ENCODE results near the gene SLC25A33.
"Not testable (repeated sequence)": the region's sequence is repeated elsewhere in the genome, so short reads cannot be mapped to it uniquely, and the experiment has no call there.

The SLC25A33 gene

DNA sequence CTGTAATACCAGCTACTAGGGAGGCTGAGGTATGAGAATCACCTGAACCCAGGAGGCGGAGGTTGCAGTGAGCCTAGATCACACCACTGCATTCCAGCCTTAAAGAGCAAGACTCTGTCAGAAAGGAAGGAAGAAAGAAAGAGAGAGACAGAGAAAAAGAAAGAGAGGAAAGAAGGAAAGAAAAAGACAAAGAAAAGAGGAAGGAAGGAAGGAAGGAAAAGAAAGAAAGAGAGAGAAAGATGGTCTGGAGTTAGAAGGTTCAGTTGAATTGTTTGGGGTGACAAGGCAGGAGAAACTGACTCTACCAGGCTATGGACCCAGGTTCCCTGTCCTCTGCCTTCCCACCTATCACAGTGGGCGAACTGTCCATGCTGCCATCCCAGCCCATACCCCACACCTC lies 84.8 kb downstream of the SLC25A33 start:
- Histone ChIP-seq H3K27me3 (replicated peaks in 2 of 5; ENCODE audit: control insufficient read depth in 4 of 5, insufficient read depth in 5 of 5, low read length in 4 of 5) (no peaks in the 10 kb centered on the region), H3K27ac (ENCODE audit: insufficient read depth in 1 of 2, low read depth in 1 of 2, low read length in 2 of 2, poor library complexity in 1 of 2, severe bottlenecking in 2 of 2) (no peak overlapping the region), H3K4me1 (ENCODE audit: control extremely low read depth in 1 of 4, control insufficient read depth in 4 of 4, insufficient read depth in 4 of 4, low read length in 3 of 4) (peaks cover 1 to 36% (median 33%) of the 10 kb centered on the region in 4 experiments), H3K9me3 (ENCODE audit: control extremely low read depth in 1 of 5, control insufficient read depth in 4 of 5, insufficient read depth in 2 of 5, low read depth in 1 of 5, low read length in 4 of 5) (no peaks in the 10 kb centered on the region), H3K36me3 (ENCODE audit: control insufficient read depth in 4 of 4, insufficient read depth in 4 of 4, low read length in 3 of 4) (no peaks in the 10 kb centered on the region), H3K4me3 (ENCODE audit: control insufficient read depth in 1 of 7, extremely low read depth in 1 of 7, insufficient read depth in 4 of 7, low read depth in 2 of 7, low read length in 6 of 7) (no peak overlapping the region)
- ChIA-PET POLR2A (no interaction called here), CTCF (interaction anchor here (0.6 to 0.7 kb wide), 2 partner anchors 26 to 29 kb away, joined by 3 to 4 read pairs; no protein-coding TSS in a partner anchor)
- no peak for DNase-seq
- WGBS (ENCODE audit: insufficient coverage) = 94% methylated on average over 2 of the region's 2 CpGs

GRCh38 chr1:9625030-9625429 lies 85.8 kb downstream of the SLC25A33 start:
- no CpG with 5 or more reads among the region's 3 CpGs for WGBS (ENCODE audit: insufficient coverage)
- H3K4me3 ChIP-seq (ENCODE audit: control insufficient read depth in 1 of 7, extremely low read depth in 1 of 7, insufficient read depth in 4 of 7, low read depth in 2 of 7, low read length in 6 of 7); H3K9me3 ChIP-seq (ENCODE audit: control extremely low read depth in 1 of 5, control insufficient read depth in 4 of 5, insufficient read depth in 2 of 5, low read depth in 1 of 5, low read length in 4 of 5); H3K36me3 ChIP-seq (ENCODE audit: control insufficient read depth in 4 of 4, insufficient read depth in 4 of 4, low read length in 3 of 4); H3K27me3 ChIP-seq (replicated peaks in 2 of 5; ENCODE audit: control insufficient read depth in 4 of 5, insufficient read depth in 5 of 5, low read length in 4 of 5); H3K27ac ChIP-seq (ENCODE audit: insufficient read depth in 1 of 2, low read depth in 1 of 2, low read length in 2 of 2, poor library complexity in 1 of 2, severe bottlenecking in 2 of 2); POLR2A ChIA-PET; DNase-seq: not testable (repeated sequence)
- CTCF ChIA-PET = interaction anchor here (7.1 to 7.2 kb wide), 2 partner anchors 28 to 62 kb away, joined by 59 to 78 read pairs; partner anchors contain the start of gene PIK3CD
- H3K4me1 ChIP-seq (ENCODE audit: control extremely low read depth in 1 of 4, control insufficient read depth in 4 of 4, insufficient read depth in 4 of 4, low read length in 3 of 4) = peaks cover 1 to 44% (median 40%) of the 10 kb centered on the region in 4 experiments

GRCh38 chr1:9626201-9626608 lies 86.9 kb downstream of the SLC25A33 start:
- peak overlapping the region in 5 of 7 experiments; percentile 26 to 87 (median 68) for H3K4me3 ChIP-seq (ENCODE audit: control insufficient read depth in 1 of 7, extremely low read depth in 1 of 7, insufficient read depth in 4 of 7, low read depth in 2 of 7, low read length in 6 of 7)
- H3K27ac ChIP-seq (ENCODE audit: insufficient read depth in 1 of 2, low read depth in 1 of 2, low read length in 2 of 2, poor library complexity in 1 of 2, severe bottlenecking in 2 of 2) = no peak overlapping the region
- no peaks in the 10 kb centered on the region for H3K27me3 ChIP-seq (replicated peaks in 2 of 5; ENCODE audit: control insufficient read depth in 4 of 5, insufficient read depth in 5 of 5, low read length in 4 of 5)
- H3K36me3 ChIP-seq (ENCODE audit: control insufficient read depth in 4 of 4, insufficient read depth in 4 of 4, low read length in 3 of 4) = no peaks in the 10 kb centered on the region
- POLR2A ChIA-PET = interaction anchor here (0.6 kb wide), 1 partner anchor 26 kb away, joined by 4 read pairs; no protein-coding TSS in a partner anchor
- 25% methylated on average over 7 of the region's 9 CpGs for WGBS (ENCODE audit: insufficient coverage)
- H3K9me3 ChIP-seq (ENCODE audit: control extremely low read depth in 1 of 5, control insufficient read depth in 4 of 5, insufficient read depth in 2 of 5, low read depth in 1 of 5, low read length in 4 of 5) = no peaks in the 10 kb centered on the region
- peak; percentile 46 to 81 (median 78) for DNase-seq
- H3K4me1 ChIP-seq (ENCODE audit: control extremely low read depth in 1 of 4, control insufficient read depth in 4 of 4, insufficient read depth in 4 of 4, low read length in 3 of 4) = peaks cover 1 to 55% (median 50%) of the 10 kb centered on the region in 4 experiments
- CTCF ChIA-PET = interaction anchor here (0.6 to 7.2 kb wide), 22 partner anchors 8 to 242 kb away, joined by 3 to 78 read pairs (median 5); partner anchors contain the start of gene PIK3CD

GRCh38 chr1:9628541-9629444 lies 89.5 kb downstream of the SLC25A33 start:
- WGBS (ENCODE audit: insufficient coverage) = 38% methylated on average over 16 of the region's 23 CpGs
- H3K27ac ChIP-seq (ENCODE audit: insufficient read depth in 1 of 2, low read depth in 1 of 2, low read length in 2 of 2, poor library complexity in 1 of 2, severe bottlenecking in 2 of 2) = peak overlapping the region in 1 of 2 experiments; percentile 49
- peaks cover 0 to 3% (median under 1%) of the 10 kb centered on the region in 4 experiments for H3K36me3 ChIP-seq (ENCODE audit: control insufficient read depth in 4 of 4, insufficient read depth in 4 of 4, low read length in 3 of 4)
- peak; percentile 41 to 71 (median 63) for DNase-seq
- no peaks in the 10 kb centered on the region for H3K27me3 ChIP-seq (replicated peaks in 2 of 5; ENCODE audit: control insufficient read depth in 4 of 5, insufficient read depth in 5 of 5, low read length in 4 of 5)
- ChIA-PET POLR2A (interaction anchor here (0.5 to 3.6 kb wide), 7 partner anchors 15 to 314 kb away, joined by 3 to 21 read pairs (median 3); partner anchors contain the start of genes LZIC, NMNAT1 and PIK3CD), CTCF (interaction anchor here (0.8 to 7.2 kb wide), 15 partner anchors 9 to 93 kb away, joined by 3 to 78 read pairs (median 5); partner anchors contain the start of gene PIK3CD)
- peak overlapping the region in 5 of 7 experiments; percentile 15 to 78 (median 61) for H3K4me3 ChIP-seq (ENCODE audit: control insufficient read depth in 1 of 7, extremely low read depth in 1 of 7, insufficient read depth in 4 of 7, low read depth in 2 of 7, low read length in 6 of 7)
- H3K9me3 ChIP-seq (ENCODE audit: control extremely low read depth in 1 of 5, control insufficient read depth in 4 of 5, insufficient read depth in 2 of 5, low read depth in 1 of 5, low read length in 4 of 5) = no peaks in the 10 kb centered on the region
- H3K4me1 ChIP-seq (ENCODE audit: control extremely low read depth in 1 of 4, control insufficient read depth in 4 of 4, insufficient read depth in 4 of 4, low read length in 3 of 4) = peaks cover 1 to 65% (median 56%) of the 10 kb centered on the region in 4 experiments

- H3K4me1 ChIP-seq (ENCODE audit: control extremely low read depth in 1 of 4, control insufficient read depth in 4 of 4, insufficient read depth in 4 of 4, low read length in 3 of 4) = peaks cover 1 to 66% (median 57%) of the 10 kb centered on the region in 4 experiments
- H3K4me3 ChIP-seq (ENCODE audit: control insufficient read depth in 1 of 7, extremely low read depth in 1 of 7, insufficient read depth in 4 of 7, low read depth in 2 of 7, low read length in 6 of 7) = peak overlapping the region; percentile 35 to 78 (median 71)
- CTCF ChIA-PET = interaction anchor here (1.0 to 7.2 kb wide), 9 partner anchors 8 to 155 kb away, joined by 3 to 78 read pairs (median 5); partner anchors contain the start of gene PIK3CD
- H3K27me3 ChIP-seq (replicated peaks in 2 of 5; ENCODE audit: control insufficient read depth in 4 of 5, insufficient read depth in 5 of 5, low read length in 4 of 5) = no peaks in the 10 kb centered on the region
- POLR2A ChIA-PET = interaction anchor here (0.5 to 3.6 kb wide), 6 partner anchors 14 to 314 kb away, joined by 3 to 21 read pairs (median 3); partner anchors contain the start of genes LZIC, NMNAT1 and PIK3CD
- peak overlapping the region; percentile 61 to 84 for H3K27ac ChIP-seq (ENCODE audit: insufficient read depth in 1 of 2, low read depth in 1 of 2, low read length in 2 of 2, poor library complexity in 1 of 2, severe bottlenecking in 2 of 2)
- H3K36me3 ChIP-seq (ENCODE audit: control insufficient read depth in 4 of 4, insufficient read depth in 4 of 4, low read length in 3 of 4) = peaks cover 0 to 8% (median 3%) of the 10 kb centered on the region in 4 experiments
- no peaks in the 10 kb centered on the region for H3K9me3 ChIP-seq (ENCODE audit: control extremely low read depth in 1 of 5, control insufficient read depth in 4 of 5, insufficient read depth in 2 of 5, low read depth in 1 of 5, low read length in 4 of 5)
- WGBS (ENCODE audit: insufficient coverage) = 1% methylated on average over 24 of the region's 29 CpGs
- peak; percentile 80 to 94 (median 92) for DNase-seq
These were observed 90.4 kb downstream of the SLC25A33 start for GRCh38 chr1:9629445-9630201.

DNA sequence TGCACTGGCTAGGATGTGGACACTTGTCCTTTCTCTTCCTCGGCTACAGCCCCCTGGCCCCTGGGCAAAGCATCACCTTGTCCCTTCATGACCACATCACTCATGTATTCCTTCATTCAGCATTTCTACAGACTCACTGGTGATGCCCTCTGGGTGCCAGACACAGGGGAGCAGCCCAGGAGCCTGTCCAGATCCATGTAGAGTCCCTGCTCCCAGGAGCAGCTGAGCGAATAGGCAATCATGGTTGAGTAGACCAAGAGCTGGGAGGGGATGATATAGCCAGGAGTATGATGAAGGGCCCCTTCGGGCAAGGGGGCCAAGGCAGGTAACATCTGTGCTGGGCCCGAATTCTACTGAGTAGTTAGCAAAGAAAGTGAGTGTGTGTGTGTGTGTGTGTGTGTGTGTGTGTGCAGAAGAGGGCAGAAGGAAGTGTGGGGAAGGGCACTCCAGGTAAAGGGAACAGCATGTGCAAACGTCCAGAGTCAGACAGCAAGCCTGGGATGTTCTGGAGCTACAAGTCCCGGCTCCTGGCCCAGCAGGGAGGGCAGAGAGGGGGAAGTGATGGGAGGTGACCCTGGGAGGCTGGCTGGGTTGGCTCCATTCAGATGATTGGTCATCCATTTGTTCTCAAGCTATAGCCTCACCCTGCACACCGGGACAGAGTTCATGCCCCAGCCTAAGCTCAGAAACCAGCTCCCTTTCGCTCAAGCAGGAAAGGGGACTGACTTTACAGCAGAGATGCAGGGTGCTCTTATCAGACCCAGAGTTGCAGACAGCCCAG lies 91.3 kb downstream of the SLC25A33 start:
- 12% methylated on average over 6 of the region's 8 CpGs for WGBS (ENCODE audit: insufficient coverage)
- Histone ChIP-seq H3K36me3 (ENCODE audit: control insufficient read depth in 4 of 4, insufficient read depth in 4 of 4, low read length in 3 of 4) (peaks cover 0 to 9% (median 9%) of the 10 kb centered on the region in 4 experiments), H3K4me3 (ENCODE audit: control insufficient read depth in 1 of 7, extremely low read depth in 1 of 7, insufficient read depth in 4 of 7, low read depth in 2 of 7, low read length in 6 of 7) (peak overlapping the region; percentile 35 to 78 (median 71)), H3K4me1 (ENCODE audit: control extremely low read depth in 1 of 4, control insufficient read depth in 4 of 4, insufficient read depth in 4 of 4, low read length in 3 of 4) (peaks cover 1 to 65% (median 58%) of the 10 kb centered on the region in 4 experiments), H3K27me3 (replicated peaks in 2 of 5; ENCODE audit: control insufficient read depth in 4 of 5, insufficient read depth in 5 of 5, low read length in 4 of 5) (no peaks in the 10 kb centered on the region), H3K9me3 (ENCODE audit: control extremely low read depth in 1 of 5, control insufficient read depth in 4 of 5, insufficient read depth in 2 of 5, low read depth in 1 of 5, low read length in 4 of 5) (no peaks in the 10 kb centered on the region), H3K27ac (ENCODE audit: insufficient read depth in 1 of 2, low read depth in 1 of 2, low read length in 2 of 2, poor library complexity in 1 of 2, severe bottlenecking in 2 of 2) (peak overlapping the region; percentile 61 to 84)
- CTCF ChIA-PET = interaction anchor here (1.1 to 7.2 kb wide), 8 partner anchors 9 to 154 kb away, joined by 3 to 78 read pairs (median 26); partner anchors contain the start of gene PIK3CD
- DNase-seq = peak in 2 of 3 donors; percentile 58 to 72
- POLR2A ChIA-PET = interaction anchor here (3.6 kb wide), 1 partner anchor 21 kb away, joined by 21 read pairs; the partner anchor contains the start of gene PIK3CD
